Globus pallidus (tissue), 1 donor: ENCODE data around the gene LRTM2.
"Not testable (repeated sequence)": the region's sequence is repeated elsewhere in the genome, so short reads cannot be mapped to it uniquely, and the experiment has no call there.

ENCODE experiments used
- DNase-seq: peaks from one replicate; pipeline ENCODE4 v3.0.0-alpha.2; 2015; ENCODE audit warnings: low spot score

LRTM2 gene

DNA sequence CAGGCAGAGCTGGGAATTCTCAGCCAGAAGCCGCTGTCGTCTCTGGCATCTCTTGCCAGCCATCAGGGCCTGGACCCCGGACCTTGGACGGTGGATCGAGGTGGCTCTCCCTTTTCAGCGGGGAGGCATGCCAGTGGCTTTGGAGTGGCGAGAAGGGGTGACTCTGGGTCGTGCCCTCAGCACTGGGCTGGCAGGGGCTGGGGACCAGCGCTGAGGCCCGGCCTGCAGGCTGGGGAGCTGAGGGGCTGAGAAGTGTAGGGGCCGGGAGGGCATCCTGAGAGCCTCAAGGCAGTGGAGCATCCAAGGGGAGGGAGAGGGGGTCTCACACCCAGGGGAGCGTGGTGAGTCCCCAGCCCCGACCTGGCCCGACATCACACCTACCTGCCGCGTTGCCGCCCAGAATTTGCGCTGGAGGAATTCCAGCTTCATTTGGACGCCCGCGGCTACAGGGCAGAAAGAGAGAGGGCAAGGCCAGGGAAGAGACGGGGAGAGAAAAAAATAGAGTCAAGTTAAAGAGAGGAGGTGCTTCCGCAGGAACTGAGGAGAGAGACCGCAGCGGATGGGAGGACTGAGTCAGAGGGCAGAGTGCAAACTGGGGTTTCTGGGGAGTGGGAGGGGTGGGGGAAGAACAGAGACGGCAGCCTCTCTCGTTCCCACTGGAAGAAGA is 9.0 kb upstream of the LRTM2 start:
- no peak for DNase-seq

DNA sequence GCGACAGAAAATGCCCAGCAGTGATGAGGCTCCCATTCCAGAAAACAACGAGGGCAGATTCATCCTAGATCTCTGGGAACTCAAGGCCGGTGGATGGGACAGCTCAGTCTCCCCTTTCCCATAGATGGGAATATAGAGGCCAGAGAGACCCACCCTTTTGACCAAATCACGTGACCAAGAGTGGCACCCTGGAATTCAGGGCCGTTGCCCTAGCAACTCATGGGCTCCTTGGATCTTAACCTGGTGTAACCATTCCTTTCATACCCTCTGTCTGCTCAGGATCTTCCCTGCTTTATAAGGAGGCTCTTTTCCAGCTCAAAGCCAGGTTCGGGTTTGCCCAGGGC is 8.4 kb upstream of the LRTM2 start:
- DNase-seq: no peak

DNA sequence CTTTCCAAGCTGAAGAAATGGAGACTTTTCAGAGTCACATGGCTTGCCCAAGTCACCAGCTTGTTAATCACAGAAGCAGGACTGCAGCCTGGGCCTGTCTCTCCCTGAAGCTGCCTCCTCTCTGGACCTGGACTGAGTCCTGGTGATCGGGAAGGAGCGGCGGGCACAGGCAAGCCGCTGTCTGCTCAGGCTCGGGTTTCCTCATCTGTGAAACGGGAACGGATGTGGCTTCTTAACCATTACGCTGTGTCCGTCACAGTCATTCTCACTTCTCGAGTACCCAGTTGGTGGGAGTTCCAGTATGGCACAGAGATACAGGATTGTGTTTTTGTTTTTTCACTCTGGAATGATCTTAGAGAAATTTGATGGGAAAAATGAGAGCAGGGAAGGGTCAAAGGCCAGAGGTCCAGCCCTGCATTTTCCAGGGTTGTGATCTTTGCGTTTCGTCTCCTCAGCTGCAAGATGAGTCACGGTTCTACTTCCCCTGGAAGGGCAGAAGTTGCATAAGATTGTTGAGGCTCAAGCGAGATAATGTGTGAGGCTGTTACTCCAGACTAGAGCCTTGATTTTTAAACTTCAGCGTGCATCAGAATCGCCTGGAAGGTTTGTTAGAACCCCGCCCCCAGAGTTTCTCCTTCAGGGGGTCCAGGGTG is 7.6 kb upstream of the LRTM2 start:
- DNase-seq: peak; percentile 42

DNA sequence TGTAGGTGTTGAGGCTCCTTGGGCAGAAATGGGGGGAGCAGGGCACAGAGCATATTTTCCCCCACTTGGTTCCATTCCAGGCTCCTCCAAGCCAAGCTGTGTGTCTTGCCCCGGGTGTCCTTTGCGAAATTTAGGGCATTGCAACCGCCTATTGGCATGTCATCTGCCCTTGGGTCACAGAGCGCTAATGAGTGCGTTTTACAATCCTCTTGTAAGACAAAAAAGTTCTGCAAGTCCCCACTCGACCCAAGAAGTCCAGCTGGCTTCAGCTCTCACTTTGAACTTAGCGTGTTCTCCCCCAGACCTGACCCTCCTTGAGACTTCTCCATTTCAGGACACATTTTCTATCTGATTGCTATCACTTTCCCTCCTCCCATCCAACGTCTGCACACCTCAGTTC is 6.1 kb upstream of the LRTM2 start:
- no peak for DNase-seq

DNA sequence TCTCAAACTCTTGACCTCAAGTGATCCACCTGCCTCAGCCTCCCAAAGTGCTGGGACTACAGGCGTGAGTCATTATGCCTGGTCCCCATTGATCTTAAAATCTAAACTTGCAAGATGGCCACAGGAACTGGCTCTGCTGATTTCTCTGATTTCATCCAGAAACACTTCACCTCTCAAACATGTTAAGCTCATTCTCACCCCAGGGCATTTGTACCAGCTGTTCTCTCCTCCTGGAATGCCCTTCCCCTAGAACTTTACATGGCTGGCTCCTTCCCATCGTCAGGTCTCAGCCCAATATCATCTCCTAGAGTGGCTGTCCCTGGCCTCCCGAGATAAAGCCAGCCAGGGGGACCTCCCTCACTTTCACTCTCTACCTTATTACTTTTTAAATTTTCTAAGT is 5.3 kb upstream of the LRTM2 start:
- no peak for DNase-seq

DNA sequence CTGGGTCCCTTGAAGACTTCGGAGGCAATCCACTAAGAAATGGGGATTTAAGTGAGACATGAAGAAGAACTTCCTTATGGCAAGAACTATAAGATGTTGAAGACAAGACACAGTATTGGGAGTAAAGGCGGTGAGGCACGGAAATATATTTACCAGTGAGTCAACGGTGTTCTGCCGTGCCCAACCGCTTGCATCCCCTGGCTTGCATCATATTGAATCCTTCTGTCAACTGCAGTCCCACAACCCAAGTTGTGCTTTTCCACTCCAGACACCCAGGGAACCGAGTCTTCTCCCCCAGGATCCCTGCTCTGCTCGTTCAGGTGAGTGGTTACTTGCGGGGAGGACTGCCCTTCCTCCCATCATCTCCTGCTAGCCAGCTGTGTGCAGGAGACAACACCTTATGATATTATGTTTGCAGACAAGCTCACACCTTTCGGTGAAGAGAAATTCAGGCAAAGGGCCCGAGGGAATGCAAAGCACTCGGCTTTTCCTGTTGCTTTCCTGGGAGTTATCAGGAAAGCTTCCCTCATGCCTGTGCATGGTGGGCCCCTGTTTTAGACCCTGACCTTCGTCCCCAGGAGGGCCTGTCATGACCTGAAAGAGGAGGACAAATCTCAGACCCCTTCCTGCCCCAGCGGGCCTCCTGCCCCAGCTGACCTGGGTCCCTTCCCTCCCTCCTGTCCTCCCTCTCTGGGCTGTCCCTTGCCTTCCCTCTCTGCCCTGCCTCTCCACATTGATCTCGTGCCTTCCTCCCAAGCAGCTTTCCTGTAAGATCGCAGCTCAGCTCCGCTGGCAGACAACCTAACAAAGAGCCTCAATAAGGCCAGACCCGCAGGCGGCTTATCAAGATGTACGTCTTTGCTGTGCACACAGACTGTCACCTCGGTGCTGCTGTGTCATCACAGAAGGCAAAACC is 4.3 kb upstream of the LRTM2 start:
- no peak for DNase-seq

DNA sequence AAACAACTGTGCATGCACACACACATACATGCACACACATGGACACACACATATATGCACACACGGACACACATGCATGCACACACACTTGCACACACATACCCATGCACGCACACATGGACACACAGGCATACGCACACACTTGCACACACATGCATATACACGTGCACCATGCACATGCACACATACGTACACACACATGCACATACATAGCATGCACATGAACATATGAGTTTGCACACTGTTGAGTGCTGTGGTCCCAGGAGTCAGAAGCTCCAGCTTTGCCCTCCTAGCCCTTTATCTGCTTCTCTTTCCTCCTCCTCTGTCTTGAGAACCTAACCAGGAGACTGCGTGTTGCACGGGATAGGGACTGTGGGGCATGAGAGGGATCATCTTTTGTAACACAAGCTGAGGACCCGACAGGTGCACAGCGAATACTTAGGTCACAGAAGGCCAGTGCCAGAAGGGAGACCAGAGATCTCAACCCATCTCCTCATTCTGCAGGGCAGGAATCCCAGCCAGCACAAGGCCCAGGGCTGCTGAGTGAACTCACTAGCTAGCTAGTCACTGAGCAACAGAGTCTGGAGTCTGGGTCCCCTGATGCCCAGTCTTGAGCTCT is 3.5 kb upstream of the LRTM2 start:
- DNase-seq: no peak

DNA sequence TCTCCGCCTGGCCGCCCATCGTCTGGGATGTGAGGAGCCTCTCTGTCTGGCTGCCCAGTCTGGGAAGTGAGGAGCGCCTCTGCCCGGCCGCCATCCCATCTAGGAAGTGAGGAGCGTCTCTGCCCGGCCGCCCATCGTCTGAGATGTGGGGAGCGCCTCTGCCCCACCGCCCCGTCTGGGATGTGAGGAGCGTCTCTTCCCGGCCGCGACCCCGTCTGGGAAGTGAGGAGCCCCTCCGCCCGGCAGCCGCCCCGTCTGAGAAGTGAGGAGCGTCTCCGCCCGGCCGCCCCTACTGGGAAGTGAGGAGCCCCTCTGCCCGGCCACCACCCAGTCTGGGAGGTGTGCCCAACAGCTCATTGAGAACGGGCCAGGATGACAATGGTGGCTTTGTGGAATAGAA is 2.4 kb upstream of the LRTM2 start:
- DNase-seq: not testable (repeated sequence)

DNA sequence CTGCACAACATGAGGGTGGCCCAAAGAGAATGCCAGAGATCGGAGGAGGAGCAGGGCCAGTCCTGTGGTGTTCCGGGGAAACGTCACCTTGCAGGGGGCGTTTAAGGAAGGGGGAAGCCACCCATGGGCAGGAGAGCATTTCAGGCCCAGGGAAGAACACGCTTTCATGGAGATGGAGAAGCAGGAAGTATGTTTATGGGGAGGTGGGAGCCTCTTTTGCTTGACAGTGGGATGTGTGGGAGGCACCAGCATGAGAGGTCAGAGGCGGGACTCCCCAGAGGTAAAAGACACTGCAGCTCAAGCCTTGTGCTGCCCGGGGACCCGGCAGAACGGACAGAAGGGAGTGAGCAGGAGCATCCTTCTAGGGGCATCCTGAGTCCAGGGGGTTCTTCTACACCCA is 1.3 kb upstream of the LRTM2 start:
- DNase-seq: no peak

DNA sequence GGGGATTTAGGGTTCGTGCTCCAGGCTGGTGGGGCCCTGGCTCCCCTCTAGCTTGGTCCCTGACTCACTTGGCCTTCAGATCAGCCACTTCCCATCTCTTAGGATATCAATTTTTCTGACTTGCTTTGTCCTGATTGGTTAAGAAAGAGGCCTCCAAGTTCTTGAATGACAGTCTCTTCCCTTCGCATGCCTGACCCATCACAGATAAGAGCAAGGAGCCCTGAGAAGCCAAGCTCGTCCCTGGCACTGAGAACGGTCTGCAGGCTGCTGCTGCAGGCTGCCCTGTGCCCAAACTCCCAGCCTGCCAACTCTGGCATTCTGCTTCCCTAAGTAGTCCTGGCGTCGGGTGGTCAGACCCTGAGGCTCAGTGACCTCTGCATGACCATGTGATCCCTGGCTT is 794 bp upstream of the LRTM2 start:
- DNase-seq: no peak

DNA sequence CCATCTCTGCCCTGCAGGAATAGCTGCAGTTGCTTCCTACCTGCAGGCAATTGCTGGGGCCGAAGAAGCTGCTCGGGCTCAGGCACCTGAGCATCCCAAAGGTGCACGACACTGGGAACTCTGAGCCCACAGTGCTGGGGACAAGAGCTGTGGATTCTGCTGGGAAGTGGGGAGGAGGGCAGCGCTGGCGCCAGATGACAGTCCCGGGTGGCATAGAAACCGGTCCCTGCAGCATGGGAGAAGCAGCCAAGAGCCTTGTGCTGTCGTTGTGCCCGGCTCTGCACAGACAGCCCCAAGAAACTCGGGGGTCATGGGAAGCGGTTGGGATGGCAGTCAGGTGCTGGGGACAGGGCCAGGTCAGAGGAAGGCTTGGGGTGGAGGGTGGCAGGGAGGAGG is 529 bp downstream of the LRTM2 start:
- DNase-seq: no peak

DNA sequence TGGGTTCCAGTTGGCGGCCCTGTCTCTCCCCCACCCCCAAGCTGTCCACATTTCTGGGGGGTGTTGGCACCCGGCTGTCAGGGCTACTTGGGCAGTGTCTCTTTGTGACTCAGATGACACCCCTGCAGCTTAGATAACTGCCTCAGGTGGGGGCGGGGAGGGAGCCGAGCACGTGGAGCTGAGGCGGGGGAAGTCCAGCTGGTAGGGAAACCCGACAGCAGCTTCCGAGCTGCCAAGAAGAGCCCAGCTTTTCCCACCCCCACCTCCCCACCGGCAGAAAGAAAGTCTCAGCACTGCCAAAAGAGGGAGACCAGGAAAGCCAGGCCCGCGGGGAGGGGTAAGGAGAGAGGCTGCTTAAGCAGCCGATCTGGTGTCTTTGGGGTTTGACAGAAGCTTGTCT is 1.4 kb downstream of the LRTM2 start:
- no peak for DNase-seq

DNA sequence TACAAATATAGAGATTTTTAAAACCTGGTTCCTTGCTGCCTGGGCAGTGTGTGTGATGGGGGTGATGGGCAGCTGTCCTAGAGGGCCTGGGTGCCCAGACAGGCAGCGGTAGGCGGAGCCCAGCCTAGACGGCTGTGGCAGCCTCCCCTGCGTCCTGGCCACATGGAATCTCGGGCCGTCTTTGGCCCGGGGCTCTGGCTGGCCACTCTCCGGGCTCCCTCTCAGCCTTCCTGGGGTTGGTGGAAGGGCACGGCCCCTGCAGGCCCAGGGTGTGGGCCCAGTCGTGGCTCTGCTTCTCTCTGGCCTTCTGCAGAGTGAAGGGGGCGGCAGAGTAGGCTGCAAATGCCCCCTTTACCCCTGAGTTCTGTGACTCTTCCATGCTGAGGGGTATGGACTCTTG is 2.3 kb downstream of the LRTM2 start:
- DNase-seq: no peak

DNA sequence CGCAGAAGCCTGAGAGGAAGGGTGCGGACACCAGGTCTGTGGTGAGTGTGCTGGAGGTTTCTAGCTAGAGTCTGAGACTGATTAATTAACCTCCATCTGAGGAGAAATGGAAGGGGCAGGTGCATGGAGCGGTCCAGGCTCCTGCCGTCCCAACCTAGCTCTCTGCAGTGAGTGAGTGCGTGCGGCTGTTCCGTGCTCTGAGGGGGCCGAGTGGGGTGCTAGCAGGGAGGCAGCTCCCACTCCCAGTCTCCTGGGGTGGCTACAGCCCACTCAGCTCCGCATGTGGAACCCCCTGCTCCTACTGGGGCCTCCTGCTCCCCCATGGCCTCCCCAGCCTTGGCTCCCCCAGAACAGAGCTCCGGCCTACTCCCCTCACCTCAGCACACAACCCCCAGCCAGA is 2.9 kb downstream of the LRTM2 start:
- no peak for DNase-seq

DNA sequence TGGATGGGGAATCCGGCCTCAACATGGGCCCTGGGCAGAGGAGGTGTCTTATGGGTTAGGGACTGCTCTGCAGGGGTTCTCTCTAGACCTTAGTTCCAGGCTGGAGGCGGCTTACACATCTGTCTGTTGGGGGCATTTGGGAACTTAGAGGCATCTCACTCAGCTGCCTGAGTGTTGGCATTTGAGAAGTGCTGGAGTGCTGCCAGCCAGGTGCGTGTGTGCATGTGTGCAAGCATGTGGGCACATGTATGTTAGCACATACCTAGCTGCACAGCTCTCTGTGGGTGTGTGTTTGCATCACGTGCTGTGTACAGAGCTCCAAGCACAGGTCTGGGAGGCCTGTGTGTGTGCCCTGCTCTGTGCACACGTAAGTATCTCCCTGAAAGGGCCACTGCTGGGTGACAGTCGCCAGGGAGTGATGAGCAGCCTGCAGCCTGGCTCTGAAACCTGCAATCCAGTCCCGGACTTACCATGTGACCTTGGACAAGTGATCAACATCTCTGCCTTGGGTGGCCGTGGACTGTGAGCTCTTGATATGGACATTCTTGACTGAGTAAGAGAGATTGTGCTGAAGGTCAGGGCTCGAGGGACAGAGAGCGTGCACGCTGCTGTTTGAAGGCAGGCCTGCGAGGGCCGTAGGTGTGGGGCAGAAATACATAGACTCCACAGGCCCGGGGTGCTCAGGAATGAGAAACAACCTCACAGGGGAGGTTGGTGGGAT is 5.2 kb downstream of the LRTM2 start:
- DNase-seq: no peak

DNA sequence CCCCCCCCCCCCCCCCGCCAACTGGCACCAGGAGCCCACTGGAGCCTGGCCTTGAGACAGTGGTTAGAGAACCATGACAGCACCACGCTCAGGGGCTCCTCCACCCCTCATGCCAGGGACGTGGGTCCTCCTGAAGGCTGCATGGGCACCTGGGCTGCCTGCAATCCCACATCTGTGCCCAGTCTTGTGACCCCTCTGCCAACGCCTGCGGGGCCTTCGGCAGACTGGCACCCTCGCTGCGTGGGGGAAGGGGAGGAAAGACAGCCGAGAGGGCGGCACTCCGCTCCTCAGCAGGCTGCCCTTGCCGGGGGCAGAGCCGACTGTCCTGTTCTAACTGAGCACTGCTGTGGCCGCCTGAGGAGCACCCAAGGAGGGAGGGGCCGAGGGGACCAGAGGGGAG is 6.0 kb downstream of the LRTM2 start:
- no peak for DNase-seq

DNA sequence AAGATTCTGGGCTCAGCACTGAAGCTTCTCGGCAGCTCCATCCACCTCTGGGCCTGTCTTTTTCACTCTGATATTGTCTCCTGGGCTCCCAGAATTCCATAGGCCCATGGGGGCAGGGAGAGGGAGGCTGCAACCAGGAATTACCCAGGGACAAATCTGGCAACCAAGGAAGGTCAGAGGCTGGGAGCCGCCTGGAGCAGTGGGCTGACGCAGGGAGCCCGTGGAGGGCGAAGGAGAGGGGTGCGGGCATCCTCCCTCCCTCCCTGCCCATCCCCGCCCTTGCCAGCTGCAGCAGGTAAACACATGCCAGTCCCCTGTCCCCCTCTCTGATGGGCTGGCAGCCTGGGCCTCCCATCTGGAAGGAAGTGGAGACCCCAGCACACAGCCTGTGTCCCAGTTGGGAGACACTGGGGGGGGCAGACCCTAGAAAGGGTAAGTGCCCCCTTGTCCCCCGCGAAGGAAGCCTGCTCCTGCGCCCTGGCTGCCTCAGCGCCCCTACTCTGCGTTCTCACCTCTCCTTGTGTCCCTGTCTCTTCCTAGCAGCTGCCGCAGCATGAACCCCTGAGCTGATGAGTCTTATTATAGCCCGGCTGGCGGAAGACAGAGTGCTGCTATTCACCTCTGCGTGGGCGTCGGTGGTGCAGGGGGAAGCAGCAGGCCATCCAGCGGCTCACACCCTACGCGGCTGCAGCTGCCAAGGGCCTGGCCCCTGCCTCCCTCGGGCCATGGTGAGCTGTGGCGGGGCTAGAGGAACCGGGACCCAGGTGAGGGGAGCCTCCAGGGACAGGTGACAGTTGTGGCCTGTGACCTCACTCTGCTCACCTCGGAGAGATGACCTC is 6.7 kb downstream of the LRTM2 start:
- DNase-seq: no peak

DNA sequence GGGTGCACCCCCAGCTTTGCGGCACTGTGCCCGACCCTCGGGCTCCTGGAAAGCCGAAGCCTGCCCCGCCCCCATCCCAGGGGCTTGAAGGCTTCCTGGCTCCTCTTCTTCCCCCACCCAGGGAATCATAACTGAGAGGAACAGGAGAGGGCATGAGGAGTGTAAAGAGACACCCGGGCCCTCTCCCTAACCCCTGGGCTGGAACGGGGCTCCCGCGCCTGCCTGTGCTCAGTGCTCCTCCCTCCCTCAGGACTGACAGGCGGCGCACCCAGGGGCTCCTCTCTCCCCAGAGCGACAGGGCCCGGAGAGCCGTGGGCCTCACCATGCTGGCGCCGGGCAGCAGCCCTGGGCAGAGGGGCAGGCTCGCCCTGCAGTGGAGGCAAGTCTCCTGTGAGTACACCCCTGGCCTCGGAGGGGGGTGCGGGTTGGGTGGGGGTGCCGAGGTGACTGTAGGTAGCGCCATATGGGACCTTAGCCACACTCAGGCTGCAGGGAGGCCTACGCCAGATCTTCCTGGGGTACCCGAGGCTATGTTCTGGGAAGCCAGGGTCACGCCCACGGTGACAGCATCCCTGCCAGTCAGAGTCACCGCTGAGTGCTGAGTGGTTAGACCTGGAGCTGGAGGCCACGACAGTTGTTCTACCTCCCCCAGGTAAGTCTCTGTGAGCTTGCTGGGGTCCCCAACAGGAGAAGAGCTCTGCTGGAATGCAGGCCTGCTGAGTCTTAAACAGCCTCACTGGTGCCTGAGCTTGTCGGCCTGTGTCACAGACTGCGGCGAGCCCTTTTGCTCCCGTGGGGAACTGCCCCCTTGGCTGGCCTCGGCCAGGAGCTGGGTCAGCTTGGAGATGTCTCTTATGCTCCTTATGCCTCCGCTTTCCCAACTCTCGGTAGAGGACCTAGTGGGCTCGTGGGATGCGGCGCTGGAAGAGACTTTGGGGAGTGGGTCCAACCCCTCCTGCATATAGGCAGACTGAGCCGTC is 7.8 kb downstream of the LRTM2 start:
- no peak for DNase-seq

DNA sequence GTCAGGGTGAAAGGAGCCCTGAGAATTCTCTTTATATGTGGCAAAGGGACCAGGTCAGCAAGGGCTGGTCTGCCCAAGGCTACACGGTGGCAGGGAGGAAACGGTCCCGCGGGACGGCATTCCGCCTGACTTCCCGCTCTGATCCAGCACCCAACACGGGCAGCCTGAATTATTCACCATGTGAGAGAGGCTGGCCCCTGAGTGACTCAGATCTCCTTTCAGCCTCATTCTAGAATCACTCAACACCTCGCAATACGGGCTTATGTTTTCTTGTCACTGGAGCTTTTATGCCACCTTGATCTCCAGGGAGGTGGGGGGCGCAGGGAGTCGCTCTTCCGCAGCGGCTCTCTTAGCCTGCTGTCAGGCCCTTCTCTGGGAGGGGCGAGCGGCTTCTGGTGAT is 8.5 kb downstream of the LRTM2 start:
- DNase-seq: no peak

DNA sequence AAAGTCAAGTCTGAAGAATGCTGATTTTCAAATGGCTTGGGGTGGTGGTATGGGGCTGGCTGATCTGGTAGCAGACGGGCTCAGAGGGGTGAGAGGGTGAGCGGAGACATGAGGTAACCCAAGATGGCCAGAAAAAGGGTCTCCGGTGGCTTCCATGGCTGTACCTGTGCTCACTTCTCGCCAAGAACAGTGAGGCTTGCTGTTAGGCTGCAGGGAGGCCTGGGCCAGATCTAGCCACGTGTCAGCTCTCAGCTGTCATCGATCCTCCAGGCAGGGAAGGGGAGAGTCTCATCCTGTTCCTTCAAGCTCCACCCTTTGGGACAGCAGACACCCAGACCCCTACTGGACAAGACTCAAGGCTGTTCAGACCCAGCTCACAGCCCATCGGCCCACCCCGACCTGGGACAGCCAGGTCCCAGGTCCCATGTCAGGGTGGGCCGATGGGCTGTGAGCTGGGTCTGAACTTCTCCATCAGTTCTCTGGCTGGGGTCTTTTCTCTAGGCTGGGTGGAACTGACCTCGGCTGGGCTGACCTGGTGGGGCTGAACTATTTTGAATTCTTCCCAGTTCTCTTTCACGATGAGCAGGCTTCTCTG is 9.0 kb downstream of the LRTM2 start:
- no peak for DNase-seq
